A673 (cell line): ENCODE results near the gene PRR11. TPM values are rescaled to one million over a fixed set of nuclear protein-coding genes. Genes with fewer than 3 reads are reported as not detected.

Experiments used
- BruUV-seq: library from RNA; stranded (reverse); fragments of 400-500 nt; replicated peaks from 2 replicates; lab custom pipeline; 2021; lab: Mats Ljungman, UMichigan
- CTCF ChIA-PET: fragments of 300-600 bp; sonication (Branson Sonifier 250); formaldehyde crosslinking; loops from one replicate; lab custom pipeline; 2022; ENCODE audit warnings: antibody characterized with exemption; lab: Charles Lee
- POLR2A ChIA-PET: fragments of 300-600 bp; sonication (Branson Sonifier 250); formaldehyde crosslinking; loops from one replicate; lab custom pipeline; 2022; ENCODE audit warnings: antibody characterized with exemption; ENCODE audit not compliant: low non-redundant PET; lab: Charles Lee
- DNase-seq: peaks from one replicate; pipeline ENCODE4 v3.0.0-alpha.2; 2015; ENCODE audit warnings: low spot score
- H3K27ac ChIP-seq: fragments of 200-600 bp; sonication (generic); 2 replicates; pipeline ENCODE4 v1.5.1; 2016; ENCODE audit warnings: mixed run types, low read depth, mild to moderate bottlenecking, mixed read lengths, antibody characterized with exemption, low read length; ENCODE audit not compliant: poor library complexity, severe bottlenecking
- H3K27me3 ChIP-seq: fragments of 200-600 bp; sonication (generic); replicated peaks from 2 replicates; pipeline ENCODE4 v1.6.1; 2017; ENCODE audit warnings: mixed run types, low read depth, mild to moderate bottlenecking, mixed read lengths, antibody characterized with exemption, low read length; ENCODE audit not compliant: insufficient read depth, poor library complexity
- H3K36me3 ChIP-seq: fragments of 200-600 bp; sonication (generic); 2 replicates; pipeline ENCODE4 v1.6.1; 2016; ENCODE audit warnings: mixed run types, mild to moderate bottlenecking, mixed read lengths, antibody characterized with exemption, low read length; ENCODE audit not compliant: insufficient read depth, poor library complexity, severe bottlenecking
- H3K4me1 ChIP-seq: fragments of 200-600 bp; sonication (generic); 2 replicates; pipeline ENCODE4 v1.6.1; 2017; ENCODE audit warnings: mixed run types, mild to moderate bottlenecking, mixed read lengths, antibody characterized with exemption, low read length; ENCODE audit not compliant: insufficient read depth, poor library complexity, severe bottlenecking
- H3K4me3 ChIP-seq: fragments of 200-600 bp; sonication (generic); 2 replicates; pipeline ENCODE4 v1.5.1; 2016; ENCODE audit warnings: low read depth, mixed run types, mild to moderate bottlenecking, mixed read lengths, low read length; ENCODE audit not compliant: poor library complexity, severe bottlenecking
- H3K9me3 ChIP-seq: fragments of 200-600 bp; sonication (generic); 2 replicates; pipeline ENCODE4 v1.6.1; 2016; ENCODE audit warnings: mixed run types, low read depth, mild to moderate bottlenecking, mixed read lengths, antibody characterized with exemption, low read length; ENCODE audit not compliant: poor library complexity, severe bottlenecking
- CTCF ChIP-seq: fragments of 300-800, 200-600 bp; sonication (generic); conservative IDR thresholded peaks from 2 replicates; pipeline ENCODE4 v1.5.1; 2017; ENCODE audit warnings: low read depth, mild to moderate bottlenecking, antibody characterized with exemption, low read length, moderate library complexity, mixed read lengths
- EZH2 ChIP-seq: fragments of 200-600 bp; sonication (generic); IDR thresholded peaks from 2 replicates; pipeline ENCODE4 v1.6.1; 2017; ENCODE audit warnings: borderline replicate concordance, low read depth, mild to moderate bottlenecking, mixed read lengths, antibody characterized with exemption, low read length; ENCODE audit not compliant: poor library complexity, severe bottlenecking
- intact Hi-C: fragments of 100-400 bp; cut with micrococcal nuclease; formaldehyde crosslinking; loops from one replicate; pipeline ENCODE4 v1.10.0; 2022; ENCODE audit not compliant: unreplicated experiment
- total RNA-seq: library from RNA; stranded (reverse); gene quantifications from 2 replicates; pipeline ENCODE4 v1.2.3, GENCODE V29; 2021

PRR11 gene
- total RNA-seq, 1 experiment from 2014 or later, result 123 TPM

GRCh38 chr17:59141860-59142259, 13.7 kb upstream of the PRR11 start:
- no peak overlapping the region for H3K4me3 ChIP-seq
- no peaks in the 10 kb centered on the region for H3K27me3 ChIP-seq
- peaks cover 4% of the 10 kb centered on the region for H3K36me3 ChIP-seq
- no TSS peak for BruUV-seq
- H3K27ac ChIP-seq, result no peak overlapping the region
- no peaks in the 10 kb centered on the region for H3K9me3 ChIP-seq
- ChIA-PET CTCF (no interaction called here), POLR2A (interaction anchor here (0.6 kb wide), 1 partner anchor 1875 kb away, joined by 3 read pairs; no protein-coding TSS in a partner anchor)
- no peak for TF ChIP-seq CTCF
- TF ChIP-seq EZH2, result no peak
- intact Hi-C loops, result no loop called here
- no peaks in the 10 kb centered on the region for H3K4me1 ChIP-seq
- DNase-seq, result no peak

GRCh38 chr17:59145571-59146096, 9.9 kb upstream of the PRR11 start:
- Histone ChIP-seq H3K4me3 (no peak overlapping the region), H3K27me3 (no peaks in the 10 kb centered on the region), H3K9me3 (no peaks in the 10 kb centered on the region), H3K27ac (no peak overlapping the region), H3K4me1 (no peaks in the 10 kb centered on the region), H3K36me3 (peaks cover 4% of the 10 kb centered on the region)
- ChIA-PET CTCF (no interaction called here), POLR2A (no interaction called here)
- intact Hi-C loops, result no loop called here
- DNase-seq, result no peak
- BruUV-seq, result no TSS peak
- TF ChIP-seq EZH2 (no peak), CTCF (no peak)

- Histone ChIP-seq H3K9me3 (no peaks in the 10 kb centered on the region), H3K27ac (no peak overlapping the region), H3K27me3 (no peaks in the 10 kb centered on the region), H3K4me1 (peaks cover 10% of the 10 kb centered on the region), H3K36me3 (no peaks in the 10 kb centered on the region), H3K4me3 (no peak overlapping the region)
- intact Hi-C loops, result no loop called here
- DNase-seq, result no peak
- ChIA-PET CTCF (no interaction called here), POLR2A (no interaction called here)
- no TSS peak for BruUV-seq
- TF ChIP-seq EZH2 (no peak), CTCF (no peak)
Measured at GRCh38 chr17:59149051-59149450, 6.5 kb upstream of the PRR11 start.
